Measurements from ENCODE around the gene PNMT. TPM values are rescaled to one million over a fixed set of nuclear protein-coding genes. Genes with fewer than 3 reads are reported as not detected.

PNMT gene
- total and polyA plus RNA-seq, 2 donors (not counting 3 experiments of a cell fraction or from before 2014, with no cell fraction given) = 0.11 TPM; not detected in 1

- Histone ChIP-seq H3K79me2 (ENCODE audit: control insufficient read depth, insufficient read depth, low read length) (no peaks in the 10 kb centered on the region), H3K4me1 (ENCODE audit: control insufficient read depth, extremely low read depth, insufficient read depth, low read length) (no peaks in the 10 kb centered on the region), H3K27ac (ENCODE audit: insufficient read depth, low read depth, low read length) (no peak overlapping the region), H3K9me1 (replicated peaks; ENCODE audit: control insufficient read depth, extremely low read depth, insufficient read depth, low read length) (no peaks in the 10 kb centered on the region), H3K36me3 (ENCODE audit: control insufficient read depth in 2 of 2, extremely low read depth in 1 of 2, insufficient read depth in 2 of 2, low read length in 2 of 2) (no peaks in the 10 kb centered on the region), H3K4me3 (replicated peaks in 1 of 3; ENCODE audit: insufficient read depth in 1 of 3, low read depth in 1 of 3, low read length in 3 of 3) (no peak overlapping the region), H4K20me1 (replicated peaks; ENCODE audit: control insufficient read depth, extremely low read depth, insufficient read depth, low read length) (no peaks in the 10 kb centered on the region), H3K27me3 (ENCODE audit: control insufficient read depth in 2 of 2, insufficient read depth in 2 of 2, low read length in 2 of 2) (peaks cover 51 to 60% of the 10 kb centered on the region in 2 experiments), H3K4me2 (ENCODE audit: insufficient read depth, low read length) (no peak overlapping the region), H3K9me3 (replicated peaks; ENCODE audit: control insufficient read depth, insufficient read depth, low read length) (no peaks in the 10 kb centered on the region), H2AFZ (ENCODE audit: low read depth, low read length) (no peak overlapping the region), H3K9ac (replicated peaks; ENCODE audit: extremely low read depth, insufficient read depth, low read length) (no peak overlapping the region)
- intact Hi-C loops (cut with micrococcal nuclease) (loop anchor here (10.0 kb wide), 1 partner anchor 325 kb away; no protein-coding TSS in a partner anchor), dilution Hi-C loops (cut with MboI; ENCODE audit: extremely low pct_ligation_motif_present, low sequenced_read_pairs) (loop anchor here (10.0 kb wide), 1 partner anchor 115 kb away; no protein-coding TSS in a partner anchor)
- POLR2A ChIA-PET = no interaction called here
- no peak for DNase-seq (ENCODE audit: low read depth, low spot score)
- no TSS peak for BruUV-seq (replicated peaks)
- CTCF ChIA-PET = interaction anchor here (1.0 to 6.4 kb wide), 3 partner anchors 9 to 82 kb away, joined by 3 to 141 read pairs (median 4); no protein-coding TSS in a partner anchor
- TF ChIP-seq MYC (IDR thresholded peaks at IDR 0.05; ENCODE audit: low read depth, low read length) = no peak
- TF ChIP-seq, protein P1, sequence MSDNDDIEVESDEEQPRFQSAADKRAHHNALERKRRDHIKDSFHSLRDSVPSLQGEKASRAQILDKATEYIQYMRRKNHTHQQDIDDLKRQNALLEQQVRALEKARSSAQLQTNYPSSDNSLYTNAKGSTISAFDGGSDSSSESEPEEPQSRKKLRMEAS (IDR thresholded peaks at IDR 0.05; ENCODE audit: insufficient read depth, insufficient read length) = no peak
- no peak for TF ChIP-seq FOS (IDR thresholded peaks at IDR 0.05; ENCODE audit: borderline replicate concordance, insufficient read depth, low read length)
- no peak for TF ChIP-seq EZH2 (IDR thresholded peaks at IDR 0.05; ENCODE audit: borderline replicate concordance, low read depth, low read length, severe bottlenecking)
- TF ChIP-seq, protein P2, sequence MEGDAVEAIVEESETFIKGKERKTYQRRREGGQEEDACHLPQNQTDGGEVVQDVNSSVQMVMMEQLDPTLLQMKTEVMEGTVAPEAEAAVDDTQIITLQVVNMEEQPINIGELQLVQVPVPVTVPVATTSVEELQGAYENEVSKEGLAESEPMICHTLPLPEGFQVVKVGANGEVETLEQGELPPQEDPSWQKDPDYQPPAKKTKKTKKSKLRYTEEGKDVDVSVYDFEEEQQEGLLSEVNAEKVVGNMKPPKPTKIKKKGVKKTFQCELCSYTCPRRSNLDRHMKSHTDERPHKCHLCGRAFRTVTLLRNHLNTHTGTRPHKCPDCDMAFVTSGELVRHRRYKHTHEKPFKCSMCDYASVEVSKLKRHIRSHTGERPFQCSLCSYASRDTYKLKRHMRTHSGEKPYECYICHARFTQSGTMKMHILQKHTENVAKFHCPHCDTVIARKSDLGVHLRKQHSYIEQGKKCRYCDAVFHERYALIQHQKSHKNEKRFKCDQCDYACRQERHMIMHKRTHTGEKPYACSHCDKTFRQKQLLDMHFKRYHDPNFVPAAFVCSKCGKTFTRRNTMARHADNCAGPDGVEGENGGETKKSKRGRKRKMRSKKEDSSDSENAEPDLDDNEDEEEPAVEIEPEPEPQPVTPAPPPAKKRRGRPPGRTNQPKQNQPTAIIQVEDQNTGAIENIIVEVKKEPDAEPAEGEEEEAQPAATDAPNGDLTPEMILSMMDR (IDR thresholded peaks at IDR 0.05; ENCODE audit: extremely low read depth in 1 of 2, insufficient read depth in 1 of 2, low read depth in 1 of 2, low read length in 2 of 2) = no peak
- TF ChIP-seq GATA2 (IDR thresholded peaks at IDR 0.05; ENCODE audit: insufficient read depth, insufficient read length, low read depth, low read length) = no peak
- no peak for TF ChIP-seq POLR2A (IDR thresholded peaks at IDR 0.05; ENCODE audit: low read depth, low read length)
- TF ChIP-seq JUN (IDR thresholded peaks at IDR 0.05; ENCODE audit: borderline replicate concordance, insufficient read depth, insufficient read length, low read depth) = no peak
- no peak for TF ChIP-seq POLR2AphosphoS5 (IDR thresholded peaks at IDR 0.05; ENCODE audit: insufficient read depth, low read depth, low read length)
- FAIRE-seq = no peak
Observed at GRCh38 chr17:39629898-39630297, 38.4 kb upstream of the PNMT start.

Measured in endothelial cell of umbilical vein (primary cell).